ENCODE data around the gene BSND. TPM values are rescaled to one million over a fixed set of nuclear protein-coding genes. Genes with fewer than 3 reads are reported as not detected.

Gene BSND
- total RNA-seq, 4 donors from 2014 or later, result not detected

GRCh38 chr1:54988975-54989374, 9.8 kb upstream of the BSND start:
- no peaks in the 10 kb centered on the region for H3K36me3 ChIP-seq
- in situ Hi-C loops (cut with MboI; ENCODE audit: low sequenced_read_pairs in 4 of 4), result no loop called here
- TF ChIP-seq POLR2A (IDR thresholded peaks at IDR 0.05), result no peak
- TF ChIP-seq, protein P1, sequence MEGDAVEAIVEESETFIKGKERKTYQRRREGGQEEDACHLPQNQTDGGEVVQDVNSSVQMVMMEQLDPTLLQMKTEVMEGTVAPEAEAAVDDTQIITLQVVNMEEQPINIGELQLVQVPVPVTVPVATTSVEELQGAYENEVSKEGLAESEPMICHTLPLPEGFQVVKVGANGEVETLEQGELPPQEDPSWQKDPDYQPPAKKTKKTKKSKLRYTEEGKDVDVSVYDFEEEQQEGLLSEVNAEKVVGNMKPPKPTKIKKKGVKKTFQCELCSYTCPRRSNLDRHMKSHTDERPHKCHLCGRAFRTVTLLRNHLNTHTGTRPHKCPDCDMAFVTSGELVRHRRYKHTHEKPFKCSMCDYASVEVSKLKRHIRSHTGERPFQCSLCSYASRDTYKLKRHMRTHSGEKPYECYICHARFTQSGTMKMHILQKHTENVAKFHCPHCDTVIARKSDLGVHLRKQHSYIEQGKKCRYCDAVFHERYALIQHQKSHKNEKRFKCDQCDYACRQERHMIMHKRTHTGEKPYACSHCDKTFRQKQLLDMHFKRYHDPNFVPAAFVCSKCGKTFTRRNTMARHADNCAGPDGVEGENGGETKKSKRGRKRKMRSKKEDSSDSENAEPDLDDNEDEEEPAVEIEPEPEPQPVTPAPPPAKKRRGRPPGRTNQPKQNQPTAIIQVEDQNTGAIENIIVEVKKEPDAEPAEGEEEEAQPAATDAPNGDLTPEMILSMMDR (IDR thresholded peaks at IDR 0.05 in 4 of 5, conservative IDR thresholded peaks at IDR 0.05 in 1 of 5), result no peak
- no peaks in the 10 kb centered on the region for H3K27me3 ChIP-seq
- ATAC-seq, result no peak
- no peaks in the 10 kb centered on the region for H3K9me3 ChIP-seq
- no peak for DNase-seq
- no peak overlapping the region for H3K4me3 ChIP-seq
- intact Hi-C loops (cut with DNase I; ENCODE audit: low total_unique reads), result no loop called here
- no peak overlapping the region for H3K27ac ChIP-seq
- H3K4me1 ChIP-seq, result no peaks in the 10 kb centered on the region

- Histone ChIP-seq H3K27ac (no peak overlapping the region), H3K36me3 (no peaks in the 10 kb centered on the region), H3K27me3 (no peaks in the 10 kb centered on the region), H3K4me1 (no peaks in the 10 kb centered on the region), H3K9me3 (no peaks in the 10 kb centered on the region), H3K4me3 (no peak overlapping the region)
- in situ Hi-C loops (cut with MboI; ENCODE audit: low sequenced_read_pairs in 4 of 4) (no loop called here), intact Hi-C loops (cut with DNase I; ENCODE audit: low total_unique reads) (no loop called here)
- TF ChIP-seq, protein P1 (IDR thresholded peaks at IDR 0.05 in 4 of 5, conservative IDR thresholded peaks at IDR 0.05 in 1 of 5), result no peak
- no peak for TF ChIP-seq POLR2A (IDR thresholded peaks at IDR 0.05)
- ATAC-seq (no peak), DNase-seq (no peak)
These were observed 9.3 kb upstream of the BSND start for GRCh38 chr1:54989473-54989872.

DNA sequence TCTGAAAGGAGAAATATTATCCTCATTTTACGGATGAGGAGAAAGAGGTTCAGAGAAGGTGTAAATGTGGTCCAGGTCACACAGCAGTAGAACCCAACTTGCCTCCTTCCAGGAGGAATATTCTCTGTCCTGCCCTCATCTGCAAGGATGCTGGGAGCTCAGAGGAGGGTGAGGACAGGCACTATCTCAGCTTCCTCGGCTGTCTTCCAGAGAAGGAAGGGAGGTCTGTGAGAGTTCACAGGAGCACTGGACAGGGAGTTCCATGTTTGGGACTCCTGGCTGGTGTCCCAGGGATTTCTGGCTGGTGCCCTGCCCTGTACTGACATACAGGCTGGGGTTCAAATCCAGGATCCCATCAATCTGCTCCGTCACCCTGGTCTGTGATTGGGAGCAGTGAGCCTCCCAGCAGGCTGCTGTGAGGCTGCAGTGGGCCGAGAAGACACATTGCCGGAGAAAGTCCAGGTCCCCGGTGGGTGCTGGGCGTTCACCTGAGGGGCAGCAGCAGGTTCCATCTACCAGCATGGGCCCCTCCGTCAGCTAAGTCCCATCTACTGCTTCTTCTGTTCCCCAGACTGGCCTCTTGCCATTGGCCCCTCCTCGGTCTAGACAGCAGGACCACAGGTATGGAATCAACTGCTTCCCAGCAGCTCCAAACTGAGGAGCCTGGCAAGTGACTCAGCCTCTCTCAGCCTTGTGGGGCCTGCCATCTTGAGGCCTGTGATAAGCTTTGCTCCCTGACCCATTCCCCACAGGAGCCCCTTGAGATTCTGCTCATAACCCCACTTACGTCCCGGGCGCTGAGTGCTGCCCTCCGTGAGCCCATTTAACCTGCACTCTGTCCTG, 8.5 kb upstream of the BSND start:
- in situ Hi-C loops (cut with MboI; ENCODE audit: low sequenced_read_pairs in 4 of 4) (loop anchor here in 1 of 4 donors (5.0 kb wide), 1 partner anchor 38 kb away; no protein-coding TSS in a partner anchor), intact Hi-C loops (cut with DNase I; ENCODE audit: low total_unique reads) (no loop called here)
- Histone ChIP-seq H3K27me3 (peaks cover 0 to 2% (median 0%) of the 10 kb centered on the region in 3 donors), H3K36me3 (no peaks in the 10 kb centered on the region), H3K4me1 (no peaks in the 10 kb centered on the region), H3K9me3 (no peaks in the 10 kb centered on the region), H3K4me3 (no peak overlapping the region), H3K27ac (no peak overlapping the region)
- no peak for TF ChIP-seq POLR2A (IDR thresholded peaks at IDR 0.05)
- DNase-seq (no peak), ATAC-seq (no peak)

- Histone ChIP-seq H3K4me1 (no peaks in the 10 kb centered on the region), H3K4me3 (no peak overlapping the region), H3K36me3 (no peaks in the 10 kb centered on the region), H3K27ac (no peak overlapping the region), H3K9me3 (no peaks in the 10 kb centered on the region), H3K27me3 (peaks cover 0 to 2% (median 0%) of the 10 kb centered on the region in 3 donors)
- DNase-seq (no peak), ATAC-seq (no peak)
- in situ Hi-C loops (cut with MboI; ENCODE audit: low sequenced_read_pairs in 4 of 4), result loop anchor here in 1 of 4 donors (5.0 kb wide), 1 partner anchor 39 kb away; no protein-coding TSS in a partner anchor
- TF ChIP-seq, protein P1 (IDR thresholded peaks at IDR 0.05 in 4 of 5, conservative IDR thresholded peaks at IDR 0.05 in 1 of 5), result no peak
- TF ChIP-seq POLR2A (IDR thresholded peaks at IDR 0.05), result no peak
- intact Hi-C loops (cut with DNase I; ENCODE audit: low total_unique reads), result no loop called here
These were observed 7.8 kb upstream of the BSND start for GRCh38 chr1:54990916-54991315.

GRCh38 chr1:54991939-54992338, 6.8 kb upstream of the BSND start:
- Histone ChIP-seq H3K4me3 (no peak overlapping the region), H3K9me3 (no peaks in the 10 kb centered on the region), H3K27ac (no peak overlapping the region), H3K27me3 (peaks cover 6 to 7% (median 6%) of the 10 kb centered on the region in 3 donors), H3K4me1 (peaks cover 0 to 6% of the 10 kb centered on the region in 2 donors), H3K36me3 (no peaks in the 10 kb centered on the region)
- ATAC-seq, result no peak
- DNase-seq, result no peak
- intact Hi-C loops (cut with DNase I; ENCODE audit: low total_unique reads), result no loop called here
- in situ Hi-C loops (cut with MboI; ENCODE audit: low sequenced_read_pairs in 4 of 4), result loop anchor here in 1 of 4 donors (5.0 kb wide), 1 partner anchor 40 kb away; no protein-coding TSS in a partner anchor
- no peak for TF ChIP-seq POLR2A (IDR thresholded peaks at IDR 0.05)
- TF ChIP-seq, protein P1 (IDR thresholded peaks at IDR 0.05 in 4 of 5, conservative IDR thresholded peaks at IDR 0.05 in 1 of 5), result no peak

Data from gastrocnemius medialis (tissue), 4 donors.